Spleen (tissue), 7 donors: ENCODE data around the gene CER1.

Source experiments
- POLR2A ChIP-seq, 3 donors: fragments of 450-650 bp; IDR thresholded peaks; one replicate each; pipeline ENCODE4 v1.5.1; 2017; ENCODE audit warnings: antibody characterized with exemption in 3 of 3, mild to moderate bottlenecking in 1 of 3
- POLR2AphosphoS5 ChIP-seq, 3 donors: sonication (generic); formaldehyde crosslinking; IDR thresholded peaks; one replicate each; pipeline ENCODE4 v1.5.1; 2017; ENCODE audit warnings: antibody characterized with exemption in 3 of 3
- TF ChIP-seq, protein P1 (sequence below), 11 experiments: fragments of 200-600 bp in 7 of 11; fragments of 450-650 bp in 4 of 11; sonication (generic) in 4 of 11; IDR thresholded peaks in 8 of 11; conservative IDR thresholded peaks in 3 of 11; 1 replicate in 7 of 11; 2 replicates in 4 of 11; pipeline versions ENCODE4 v1.4.0 to v1.8.0; 2016 to 2021; ENCODE audit warnings: antibody characterized with exemption in 11 of 11, inconsistent platforms in 4 of 11, mild to moderate bottlenecking in 1 of 11
- donor health status: DM: no; HTN: no; CAD: no; lungs with moderate emphysema.
- donor health status: DM: no; HTN: no; CAD: no.
- donor health status: DM: no; HTN: no; CAD: no.

- TF ChIP-seq, protein P1, sequence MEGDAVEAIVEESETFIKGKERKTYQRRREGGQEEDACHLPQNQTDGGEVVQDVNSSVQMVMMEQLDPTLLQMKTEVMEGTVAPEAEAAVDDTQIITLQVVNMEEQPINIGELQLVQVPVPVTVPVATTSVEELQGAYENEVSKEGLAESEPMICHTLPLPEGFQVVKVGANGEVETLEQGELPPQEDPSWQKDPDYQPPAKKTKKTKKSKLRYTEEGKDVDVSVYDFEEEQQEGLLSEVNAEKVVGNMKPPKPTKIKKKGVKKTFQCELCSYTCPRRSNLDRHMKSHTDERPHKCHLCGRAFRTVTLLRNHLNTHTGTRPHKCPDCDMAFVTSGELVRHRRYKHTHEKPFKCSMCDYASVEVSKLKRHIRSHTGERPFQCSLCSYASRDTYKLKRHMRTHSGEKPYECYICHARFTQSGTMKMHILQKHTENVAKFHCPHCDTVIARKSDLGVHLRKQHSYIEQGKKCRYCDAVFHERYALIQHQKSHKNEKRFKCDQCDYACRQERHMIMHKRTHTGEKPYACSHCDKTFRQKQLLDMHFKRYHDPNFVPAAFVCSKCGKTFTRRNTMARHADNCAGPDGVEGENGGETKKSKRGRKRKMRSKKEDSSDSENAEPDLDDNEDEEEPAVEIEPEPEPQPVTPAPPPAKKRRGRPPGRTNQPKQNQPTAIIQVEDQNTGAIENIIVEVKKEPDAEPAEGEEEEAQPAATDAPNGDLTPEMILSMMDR (IDR thresholded peaks at IDR 0.05 in 8 of 11, conservative IDR thresholded peaks at IDR 0.05 in 3 of 11): no peak
- TF ChIP-seq POLR2AphosphoS5 (IDR thresholded peaks at IDR 0.05): no peak
- no peak for TF ChIP-seq POLR2A (IDR thresholded peaks at IDR 0.05)
Measured at GRCh38 chr9:14670718-14671117, 51.8 kb downstream of the CER1 start.
